Inflammatory macrophage treated with lipopolysaccharide for 1 hour (primary cell): ENCODE results near the gene SRRM1.
"Not testable (repeated sequence)": the region's sequence is repeated elsewhere in the genome, so short reads cannot be mapped to it uniquely, and the experiment has no call there.

Experiments used
- DNase-seq, 2 donors: peaks; one replicate each; pipeline ENCODE4 v3.0.0-alpha.2; 2020 to 2022

SRRM1 gene

DNA sequence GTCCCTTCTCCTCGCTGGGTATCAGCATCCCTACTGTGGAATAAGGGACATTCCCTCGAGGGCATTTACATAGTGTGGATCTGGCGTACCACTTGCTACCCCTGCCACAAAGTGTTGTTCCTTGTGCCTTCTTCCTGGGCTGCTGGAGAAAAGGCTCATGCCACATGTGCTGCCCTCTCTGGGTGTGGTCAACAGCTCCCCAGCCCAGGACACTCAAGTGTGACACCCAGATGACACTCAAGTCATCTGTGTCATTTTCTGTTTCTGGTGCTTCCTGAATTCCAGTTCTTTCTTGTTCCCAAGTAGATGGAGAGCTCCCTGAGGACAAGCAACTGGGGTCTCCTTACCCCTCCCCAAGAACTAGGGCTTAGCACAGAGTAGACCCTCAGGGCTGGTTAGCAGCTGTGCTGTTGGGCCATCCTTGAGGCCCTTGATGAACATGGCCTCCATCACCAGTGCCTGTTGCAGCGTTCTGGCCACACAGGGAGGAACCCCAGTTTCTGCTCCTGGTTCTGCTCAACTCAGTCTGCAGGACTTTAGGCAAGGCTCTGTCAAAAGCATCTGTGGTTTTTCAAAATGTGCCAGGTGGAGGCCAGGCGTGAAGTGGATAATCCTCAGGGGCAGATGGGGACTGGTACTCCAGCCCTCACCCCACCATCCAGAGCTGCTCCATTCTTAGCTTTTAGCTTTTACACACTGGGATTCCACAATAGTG lies 53.1 kb downstream of the SRRM1 start:
- DNase-seq: peak in 1 of 2 donors; percentile 41

- DNase-seq: no peak
Observed at GRCh38 chr1:24696756-24697330, 53.7 kb downstream of the SRRM1 start.

GRCh38 chr1:24697453-24698001 lies 54.4 kb downstream of the SRRM1 start:
- not testable (repeated sequence) for DNase-seq

DNA sequence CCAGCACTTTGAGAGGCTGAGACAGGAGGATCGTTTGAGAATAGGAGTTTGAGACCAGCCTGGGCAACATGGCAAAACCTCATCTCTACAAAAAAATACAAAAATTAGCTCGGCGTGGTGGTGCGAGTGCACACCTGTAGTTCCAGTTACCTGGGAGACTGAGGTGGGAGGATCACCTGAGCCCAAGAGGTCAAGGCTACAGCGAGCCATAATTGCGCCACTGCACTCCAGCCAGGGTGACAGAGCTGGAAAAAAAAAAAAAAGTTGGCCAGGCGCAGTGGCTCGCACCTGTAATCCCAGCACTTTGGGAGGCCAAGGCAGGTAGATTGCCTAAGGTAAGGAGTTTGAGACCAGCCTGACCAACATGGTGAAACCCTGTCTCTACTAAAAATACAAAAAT lies 55.2 kb downstream of the SRRM1 start:
- not testable (repeated sequence) for DNase-seq

- no peak for DNase-seq
Observed at GRCh38 chr1:24699628-24700027, 56.5 kb downstream of the SRRM1 start.

DNA sequence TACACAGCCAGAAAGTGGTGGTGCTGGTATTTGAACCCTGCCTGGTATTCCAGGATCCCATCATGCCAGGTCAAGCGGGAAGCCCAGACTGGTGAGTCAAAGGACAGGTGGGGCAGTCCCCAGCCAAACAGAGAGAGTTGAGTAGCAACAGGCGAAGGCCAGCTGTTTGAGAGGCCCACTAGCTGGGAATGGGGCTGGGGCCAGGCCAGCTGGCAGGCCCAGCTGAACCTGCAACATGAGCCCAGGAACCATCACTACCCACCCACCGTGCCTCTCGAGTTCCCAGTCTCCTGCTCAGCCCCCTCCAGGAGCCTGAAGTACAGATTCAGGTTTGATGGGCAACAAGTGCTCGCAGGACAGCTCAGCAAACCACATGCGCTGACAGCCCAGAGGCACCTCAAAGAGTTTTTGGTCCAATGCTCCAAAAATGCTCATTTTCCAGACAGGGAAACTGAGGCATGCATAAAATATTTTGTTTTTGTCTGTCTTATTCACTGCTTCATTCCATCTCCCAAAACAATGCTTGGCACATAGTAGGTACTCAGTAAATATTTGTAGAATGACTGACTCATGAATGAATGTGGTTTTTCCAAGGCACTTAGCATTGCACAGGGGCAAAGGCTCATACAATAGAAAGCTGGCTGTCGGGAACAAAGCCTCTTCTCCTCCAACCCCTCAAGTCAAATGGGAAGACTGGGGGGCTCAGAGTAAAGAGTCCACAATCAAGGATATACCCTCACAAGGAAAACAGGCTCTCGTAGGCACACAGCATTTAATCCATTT lies 59.6 kb downstream of the SRRM1 start:
- DNase-seq: no peak

DNA sequence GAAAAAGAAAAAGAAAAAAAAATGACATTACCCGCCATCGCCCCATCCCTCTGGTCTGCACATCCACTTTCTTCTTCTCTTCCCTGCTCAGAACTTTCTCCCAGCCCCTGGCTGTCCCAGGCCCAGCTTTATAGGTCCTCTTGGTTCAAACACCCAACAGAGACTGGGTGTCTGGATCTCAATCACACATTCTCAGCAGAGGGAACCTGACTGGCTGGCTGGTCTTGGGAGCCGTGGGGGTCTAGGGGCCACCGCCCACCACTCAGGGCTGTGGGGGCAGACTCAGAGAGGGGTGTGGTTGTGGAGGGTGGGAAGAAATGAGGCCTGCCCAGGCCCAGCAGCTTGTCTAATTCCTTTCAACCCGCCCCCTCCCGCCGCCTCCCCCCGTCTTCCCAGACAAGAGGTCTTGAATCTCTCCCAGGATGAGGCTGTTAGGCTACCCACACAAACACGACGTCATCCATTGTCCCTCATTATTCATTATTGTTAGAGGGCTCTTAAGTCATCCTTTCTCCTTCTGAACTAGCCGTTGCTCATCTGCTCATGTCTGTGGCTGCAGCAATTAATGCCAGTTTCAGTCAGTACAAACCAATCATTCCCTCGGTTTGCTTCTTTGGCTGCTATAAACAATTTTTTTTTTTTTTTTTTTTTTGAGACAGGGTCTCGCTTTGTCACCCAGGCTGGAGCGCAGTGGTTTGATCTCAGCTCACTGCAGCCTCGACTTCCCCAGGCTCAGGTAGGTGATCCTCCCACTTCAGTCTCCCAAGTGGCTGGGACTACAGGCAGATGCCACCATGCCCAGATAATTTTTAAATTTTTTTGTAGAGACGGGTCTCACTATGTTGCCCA lies 61.5 kb downstream of the SRRM1 start:
- peak; percentile 66 to 78 for DNase-seq

GRCh38 chr1:24705260-24706073 lies 62.4 kb downstream of the SRRM1 start:
- DNase-seq: peak; percentile 51 to 72

DNA sequence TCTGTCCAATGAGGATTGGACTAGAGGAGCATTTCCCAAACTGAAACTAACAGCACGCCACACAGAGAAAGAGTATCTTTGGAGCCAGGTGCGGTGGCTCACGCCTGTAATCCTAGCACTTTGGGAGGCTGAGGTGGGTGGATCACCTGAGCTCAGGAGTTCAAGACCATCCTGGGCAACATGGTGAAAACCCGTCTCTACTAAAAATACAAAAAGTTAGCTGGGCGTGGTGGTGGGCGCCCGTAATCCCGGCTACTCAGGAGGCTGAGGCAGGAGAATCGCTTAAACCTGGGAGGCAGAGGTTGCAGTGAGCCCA lies 62.9 kb downstream of the SRRM1 start:
- not testable (repeated sequence) for DNase-seq

DNA sequence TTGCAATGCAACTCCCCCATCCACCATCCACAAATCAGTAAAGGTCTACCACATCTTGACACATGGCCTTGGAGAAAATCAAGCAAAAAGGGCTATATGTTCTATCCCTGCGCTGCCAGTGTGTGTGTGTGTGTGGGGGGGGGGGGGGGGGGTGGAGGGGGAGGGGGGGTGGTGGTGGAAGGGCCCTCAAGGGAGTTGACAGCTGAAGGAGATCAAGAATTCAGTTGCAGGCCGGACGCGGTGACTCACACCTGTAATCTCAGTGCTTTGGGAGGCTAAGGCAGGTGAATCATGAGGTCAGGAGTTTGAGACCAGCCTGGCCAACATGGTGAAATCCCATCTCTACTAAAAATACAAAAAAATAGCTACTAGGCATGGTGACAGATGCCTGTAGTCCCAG lies 64.6 kb downstream of the SRRM1 start:
- DNase-seq: no peak

DNA sequence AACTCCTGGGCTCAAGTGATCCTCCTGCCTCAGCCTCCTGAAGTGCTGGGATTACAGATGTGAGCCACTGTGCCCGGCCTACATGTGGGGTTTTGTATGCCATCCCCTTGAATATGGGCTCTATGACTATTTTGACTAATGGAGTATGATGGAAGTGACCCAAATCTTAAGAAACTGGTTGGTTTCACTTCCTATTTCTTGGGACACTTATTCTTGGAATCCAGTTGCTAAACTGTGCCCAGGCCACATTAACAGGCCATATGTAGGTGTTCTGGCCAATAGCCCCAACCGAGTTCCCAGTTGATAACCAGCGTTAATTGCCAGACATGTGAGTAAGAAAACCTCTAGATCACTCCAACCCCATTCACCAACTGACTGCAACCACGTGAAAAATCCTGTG lies 65.8 kb downstream of the SRRM1 start:
- peak; percentile 95 to 96 for DNase-seq

DNA sequence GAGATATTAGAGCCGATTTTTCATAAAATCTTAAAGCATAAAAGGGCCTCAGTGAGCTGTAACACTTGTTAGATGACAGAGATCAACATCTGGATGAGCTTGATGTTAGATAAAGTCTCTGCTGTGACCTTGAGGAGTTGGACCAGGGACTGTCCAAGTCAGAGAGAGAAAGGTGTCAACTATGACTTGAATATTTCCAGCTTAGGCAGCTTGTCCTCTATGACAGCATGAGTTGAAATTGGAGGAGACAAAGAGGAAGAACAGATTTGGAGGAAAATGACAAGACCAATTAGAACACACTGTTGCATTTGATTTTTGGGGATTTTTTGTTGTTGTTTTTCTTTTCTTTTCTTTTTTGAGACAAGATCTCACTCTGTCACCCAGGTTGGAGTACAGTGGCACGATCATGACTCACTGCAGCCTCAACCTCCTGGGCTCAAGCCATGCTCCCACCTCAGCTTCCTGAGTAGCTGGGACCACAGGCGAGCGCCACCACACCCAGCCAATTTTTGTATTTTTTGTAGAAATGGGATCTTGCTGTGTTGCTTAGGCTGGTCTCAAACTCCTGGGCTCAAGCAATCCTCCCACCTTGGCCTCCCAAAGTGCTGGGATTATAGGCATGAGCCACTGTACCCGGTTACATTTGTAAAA lies 66.8 kb downstream of the SRRM1 start:
- peak; percentile 37 to 51 for DNase-seq

- DNase-seq: no peak
Observed at GRCh38 chr1:24711329-24711728, 68.2 kb downstream of the SRRM1 start.

GRCh38 chr1:24713176-24713575 lies 70.1 kb downstream of the SRRM1 start:
- no peak for DNase-seq

- DNase-seq: no peak
Observed at GRCh38 chr1:24713736-24714135, 70.6 kb downstream of the SRRM1 start.

DNA sequence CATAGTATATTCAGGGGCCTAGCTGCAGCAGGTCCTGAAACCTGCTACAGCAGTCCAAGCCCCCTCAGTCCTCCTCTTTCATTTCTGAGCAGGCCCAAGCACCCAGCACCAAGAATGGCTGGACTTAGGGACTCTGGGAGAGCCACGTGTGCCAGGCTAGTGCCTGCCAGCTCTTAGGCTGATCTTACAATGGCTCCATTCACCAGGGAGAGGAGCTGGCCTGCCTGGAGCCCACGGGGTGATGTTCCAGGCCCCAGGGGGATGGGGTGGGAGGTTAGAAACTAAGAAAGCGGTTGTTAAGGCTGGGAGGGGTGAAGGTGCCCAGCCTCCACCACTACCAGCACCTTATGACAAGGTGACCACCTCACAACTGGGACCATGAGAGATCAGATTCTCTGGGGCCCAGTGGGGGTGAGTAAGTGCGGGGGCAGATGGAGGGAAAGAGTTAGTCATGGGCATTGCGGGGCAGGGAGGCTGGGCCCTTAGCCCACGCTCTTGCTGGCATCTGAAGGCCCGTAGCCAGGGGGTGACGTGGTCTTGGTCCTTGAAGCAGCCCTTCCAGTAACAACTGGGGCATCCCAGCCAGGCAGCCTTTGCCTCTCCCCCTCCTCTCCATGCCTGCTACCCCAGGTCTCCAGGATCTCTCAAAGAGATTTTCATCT lies 71.9 kb downstream of the SRRM1 start:
- DNase-seq: no peak

DNA sequence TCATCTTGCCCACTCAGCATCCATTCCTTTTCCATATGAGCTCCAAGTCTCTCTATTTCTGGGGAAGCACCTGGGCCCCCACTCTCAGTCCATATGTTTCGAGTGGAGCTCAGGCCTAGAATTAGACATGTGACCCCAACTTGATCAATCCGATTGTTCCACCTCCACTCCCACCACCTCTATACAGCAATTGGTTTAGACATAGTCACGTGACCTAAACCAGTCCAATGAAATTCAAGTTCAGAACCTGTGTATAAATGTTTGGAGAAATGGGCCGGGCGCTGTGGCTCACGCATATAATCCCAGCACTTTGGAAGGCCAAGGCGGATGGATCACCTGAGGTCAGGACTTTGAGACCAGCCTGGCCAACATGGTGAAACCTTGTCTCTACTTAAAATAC lies 72.6 kb downstream of the SRRM1 start:
- no peak for DNase-seq

- DNase-seq: no peak
Observed at GRCh38 chr1:24717887-24718650, 75.0 kb downstream of the SRRM1 start.

DNA sequence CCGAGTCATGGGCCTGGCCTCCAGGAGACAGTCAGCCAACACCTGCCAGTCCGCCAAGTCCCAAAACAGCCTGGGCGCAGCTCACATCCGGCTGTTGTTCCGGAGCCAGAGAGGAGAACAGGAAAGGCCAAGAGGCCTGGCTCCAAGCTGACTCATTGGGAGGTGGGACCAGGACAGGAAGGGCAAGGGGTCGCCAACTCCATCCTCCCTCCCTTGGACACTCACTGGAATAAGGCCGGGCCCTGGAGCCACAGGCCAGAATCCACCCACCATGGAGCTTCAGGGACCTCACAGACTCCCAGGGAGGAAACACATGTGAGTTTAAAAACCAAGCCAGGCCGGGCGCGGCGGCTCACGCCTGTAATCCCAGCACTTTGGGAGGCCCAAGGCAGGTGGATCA lies 77.0 kb downstream of the SRRM1 start:
- no peak for DNase-seq

- DNase-seq: no peak
Observed at GRCh38 chr1:24721533-24721932, 78.4 kb downstream of the SRRM1 start.
